HT1080 (cell line): ENCODE data around the gene SLC25A42. TPM values are rescaled to one million over a fixed set of nuclear protein-coding genes. Genes with fewer than 3 reads are reported as not detected.

Experiments used
- DNase-seq: peaks from one replicate; pipeline ENCODE4 v3.0.0-alpha.2; 2015; ENCODE audit warnings: low read depth
- total RNA-seq: library from RNA; depleted of rRNA; stranded (reverse); fragments of >200 nt; shearing (Covaris generic); gene quantifications from 2 replicates; pipeline ENCODE4 v1.2.3, GENCODE V29; 2014; rRNA removed

Gene SLC25A42
- total RNA-seq, 1 experiment from 2014 or later: 0.56 TPM

DNA sequence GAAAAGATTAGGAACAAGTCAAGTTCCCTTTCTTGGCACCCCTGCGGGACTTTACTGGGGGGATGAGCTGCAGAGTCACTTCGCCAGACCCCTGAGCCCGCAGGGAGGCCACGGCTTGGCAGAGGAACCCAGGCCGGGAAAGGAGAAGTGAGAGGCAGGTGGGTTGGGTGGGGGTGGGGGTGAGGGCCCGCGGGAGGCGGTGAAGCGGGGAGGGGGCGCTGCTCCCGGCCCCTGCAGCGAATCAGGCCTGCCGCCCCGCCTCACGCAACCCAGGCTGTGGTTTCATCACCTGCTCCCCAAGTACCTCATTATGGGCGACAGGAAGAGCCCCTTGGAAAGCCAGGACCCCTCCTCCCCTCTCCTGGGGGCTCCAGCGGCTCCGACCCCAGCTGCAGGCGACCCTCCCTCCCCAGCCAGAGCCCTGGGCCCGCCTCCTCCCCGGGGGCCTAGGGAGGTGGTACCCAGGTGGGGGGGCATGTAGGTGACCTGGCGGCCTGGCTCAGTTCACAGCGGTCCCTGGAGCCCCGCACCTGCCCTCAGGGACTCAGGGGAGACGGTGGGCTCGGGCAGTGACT lies 96.8 kb downstream of the SLC25A42 start:
- no peak for DNase-seq

DNA sequence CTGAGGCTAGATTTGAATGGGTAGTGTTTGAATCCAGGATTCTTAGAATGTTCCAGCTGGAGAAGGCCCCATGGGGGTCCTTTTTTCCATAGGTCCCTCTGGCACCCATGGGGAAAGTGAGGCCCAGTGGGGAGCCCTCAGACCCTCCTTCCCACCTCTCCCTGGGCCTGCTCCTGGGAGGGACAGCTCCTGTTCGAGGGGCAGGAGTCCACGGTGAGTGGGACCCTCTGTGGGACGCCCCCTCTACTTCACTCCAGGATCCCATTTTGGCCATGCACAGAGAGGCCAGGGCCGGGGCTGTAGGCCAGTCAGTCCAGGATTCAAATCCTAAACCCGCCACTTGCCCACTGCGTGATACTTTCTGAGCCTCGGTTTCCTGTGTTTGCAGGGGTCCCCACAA lies 98.7 kb downstream of the SLC25A42 start:
- no peak for DNase-seq

Other genes starting within 250 kb of the SLC25A42 start
- 57.5 and 59.1 TPM in 2 replicates for gene UPF1, start 232.0 kb upstream of the SLC25A42 start, total RNA-seq
- gene CERS1, start 167.8 kb upstream of the SLC25A42 start, total RNA-seq: 1.0 and 3.4 TPM in 2 replicates
- gene COPE, start 144.6 kb upstream of the SLC25A42 start, total RNA-seq: 352 and 410 TPM in 2 replicates
- gene DDX49, start 144.3 kb upstream of the SLC25A42 start, total RNA-seq: 137 and 139 TPM in 2 replicates
- 70.4 and 73.3 TPM in 2 replicates for gene HOMER3, start 122.8 kb upstream of the SLC25A42 start, total RNA-seq
- gene SUGP2, start 30.5 kb upstream of the SLC25A42 start, total RNA-seq: 39.1 TPM in 2 replicates
- 126 and 130 TPM in 2 replicates for gene ARMC6, start 30.4 kb upstream of the SLC25A42 start, total RNA-seq
- gene TMEM161A, start 74.5 kb downstream of the SLC25A42 start, total RNA-seq: 25.4 and 46.4 TPM in 2 replicates
- not detected in 2 replicates for gene MEF2B, start 106.3 kb downstream of the SLC25A42 start, total RNA-seq
- gene BORCS8, start 128.2 kb downstream of the SLC25A42 start, total RNA-seq: 34.6 and 44.1 TPM in 2 replicates
- 80.2 and 103 TPM in 2 replicates for gene RFXANK, start 128.3 kb downstream of the SLC25A42 start, total RNA-seq
- 25.4 and 27.3 TPM in 2 replicates for gene NR2C2AP, start 139.4 kb downstream of the SLC25A42 start, total RNA-seq
- gene NCAN, start 148.0 kb downstream of the SLC25A42 start, total RNA-seq: 0.03 TPM in 1 of 2 replicates, not detected in the other
- gene TM6SF2, start 209.3 kb downstream of the SLC25A42 start, total RNA-seq: 0.11 TPM in 1 of 2 replicates, not detected in the other